Fibroblast of pulmonary artery (primary cell): ENCODE data around the gene ADTRP.

ENCODE experiments used
- DNase-seq: peaks from one replicate; pipeline ENCODE4 v3.0.0-alpha.2; 2010; ENCODE audit warnings: low read depth
- H3K4me3 ChIP-seq: replicated peaks from 2 replicates; pipeline ENCODE4 v1.5.1; 2011; ENCODE audit warnings: low read depth, mild to moderate bottlenecking, control low read depth, low read length, moderate library complexity
- TF ChIP-seq, protein P1 (sequence below): IDR thresholded peaks from 2 replicates; pipeline ENCODE4 v1.5.1; 2011; ENCODE audit warnings: mild to moderate bottlenecking, control low read depth, low read length, inconsistent platforms; ENCODE audit errors: missing control alignments

Gene ADTRP

DNA sequence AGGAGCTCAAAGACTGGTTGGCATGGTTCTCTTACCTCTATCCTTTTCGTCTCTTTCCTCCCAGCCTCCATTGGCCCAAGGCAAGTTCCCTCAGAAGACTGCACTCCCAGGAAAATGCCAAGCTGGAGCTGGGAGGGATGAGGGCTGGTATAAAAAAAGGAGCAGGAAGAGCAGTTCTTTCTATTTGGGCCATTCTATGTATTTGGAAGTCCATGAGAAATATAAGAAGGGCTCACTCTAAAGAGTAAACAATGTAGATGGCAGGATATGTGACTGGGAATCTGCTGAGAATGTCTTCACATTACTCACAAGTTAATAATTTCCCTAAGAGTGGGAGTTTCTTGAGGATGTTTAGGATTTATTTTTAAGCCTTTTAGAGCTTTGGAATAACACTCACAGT lies 36.6 kb upstream of the ADTRP start:
- H3K4me3 ChIP-seq = no peak overlapping the region
- peak; percentile 60 for DNase-seq
- TF ChIP-seq, protein P1, sequence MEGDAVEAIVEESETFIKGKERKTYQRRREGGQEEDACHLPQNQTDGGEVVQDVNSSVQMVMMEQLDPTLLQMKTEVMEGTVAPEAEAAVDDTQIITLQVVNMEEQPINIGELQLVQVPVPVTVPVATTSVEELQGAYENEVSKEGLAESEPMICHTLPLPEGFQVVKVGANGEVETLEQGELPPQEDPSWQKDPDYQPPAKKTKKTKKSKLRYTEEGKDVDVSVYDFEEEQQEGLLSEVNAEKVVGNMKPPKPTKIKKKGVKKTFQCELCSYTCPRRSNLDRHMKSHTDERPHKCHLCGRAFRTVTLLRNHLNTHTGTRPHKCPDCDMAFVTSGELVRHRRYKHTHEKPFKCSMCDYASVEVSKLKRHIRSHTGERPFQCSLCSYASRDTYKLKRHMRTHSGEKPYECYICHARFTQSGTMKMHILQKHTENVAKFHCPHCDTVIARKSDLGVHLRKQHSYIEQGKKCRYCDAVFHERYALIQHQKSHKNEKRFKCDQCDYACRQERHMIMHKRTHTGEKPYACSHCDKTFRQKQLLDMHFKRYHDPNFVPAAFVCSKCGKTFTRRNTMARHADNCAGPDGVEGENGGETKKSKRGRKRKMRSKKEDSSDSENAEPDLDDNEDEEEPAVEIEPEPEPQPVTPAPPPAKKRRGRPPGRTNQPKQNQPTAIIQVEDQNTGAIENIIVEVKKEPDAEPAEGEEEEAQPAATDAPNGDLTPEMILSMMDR = no peak

DNA sequence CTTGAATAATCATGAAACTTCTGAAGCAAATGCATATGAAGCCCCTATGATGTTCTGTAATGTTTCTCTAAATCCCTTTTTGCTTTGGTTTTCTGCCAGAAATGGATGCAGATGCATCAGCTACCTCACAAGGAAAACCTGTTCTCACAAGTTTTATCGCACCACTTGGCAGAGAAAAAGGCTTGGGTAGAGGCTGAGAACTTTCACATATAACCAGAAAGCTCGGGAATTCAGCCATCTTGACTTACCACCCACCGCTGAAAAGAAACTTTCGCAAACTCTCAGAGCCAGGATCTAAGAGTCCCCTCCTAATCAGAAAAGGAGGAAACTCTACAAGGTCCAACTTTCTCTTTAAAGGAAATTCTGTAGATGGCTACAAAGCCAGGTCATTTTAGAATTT lies 36.2 kb upstream of the ADTRP start:
- no peak for DNase-seq
- TF ChIP-seq, protein P1 = no peak
- H3K4me3 ChIP-seq = no peak overlapping the region

DNA sequence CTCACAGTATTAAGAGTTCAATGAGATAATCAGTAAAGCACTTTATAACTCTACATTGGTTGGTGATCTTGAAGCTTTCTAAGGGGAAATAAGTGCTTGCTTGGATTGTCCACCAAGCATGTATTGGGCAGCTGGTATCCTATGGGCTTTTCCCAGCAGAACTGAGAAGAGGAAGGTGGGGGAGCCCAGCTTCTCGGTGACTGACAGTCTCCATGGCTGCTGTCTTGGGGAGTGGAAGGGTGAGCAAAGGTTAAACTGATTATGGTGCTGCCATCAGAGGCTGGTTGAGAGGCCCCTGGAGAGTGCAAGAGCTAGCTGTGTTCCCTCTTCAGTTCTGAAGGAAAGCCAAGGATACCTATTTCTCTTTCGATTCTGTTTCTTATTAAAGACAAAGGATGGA lies 35.5 kb upstream of the ADTRP start:
- TF ChIP-seq, protein P1 = no peak
- no peak overlapping the region for H3K4me3 ChIP-seq
- no peak for DNase-seq

DNA sequence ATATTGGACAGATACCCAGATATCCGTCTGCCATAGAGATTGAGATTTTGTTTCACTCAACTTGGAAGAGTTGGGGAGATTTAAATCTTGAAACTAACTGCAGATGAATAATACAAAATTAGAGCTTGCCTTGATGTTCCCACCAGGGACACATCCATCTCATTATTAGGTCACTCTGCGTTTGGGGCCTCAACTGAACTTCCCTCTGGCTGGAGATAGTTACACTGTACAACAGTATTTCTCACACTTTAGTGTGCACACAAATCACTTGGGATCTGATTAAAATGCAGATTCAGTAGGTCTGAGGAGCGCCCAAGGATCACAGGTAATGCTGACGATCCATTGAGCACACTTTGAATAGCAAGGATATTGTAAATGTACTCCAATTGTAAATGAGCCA lies 35.0 kb upstream of the ADTRP start:
- TF ChIP-seq, protein P1 = no peak
- no peak for DNase-seq
- H3K4me3 ChIP-seq = no peak overlapping the region

DNA sequence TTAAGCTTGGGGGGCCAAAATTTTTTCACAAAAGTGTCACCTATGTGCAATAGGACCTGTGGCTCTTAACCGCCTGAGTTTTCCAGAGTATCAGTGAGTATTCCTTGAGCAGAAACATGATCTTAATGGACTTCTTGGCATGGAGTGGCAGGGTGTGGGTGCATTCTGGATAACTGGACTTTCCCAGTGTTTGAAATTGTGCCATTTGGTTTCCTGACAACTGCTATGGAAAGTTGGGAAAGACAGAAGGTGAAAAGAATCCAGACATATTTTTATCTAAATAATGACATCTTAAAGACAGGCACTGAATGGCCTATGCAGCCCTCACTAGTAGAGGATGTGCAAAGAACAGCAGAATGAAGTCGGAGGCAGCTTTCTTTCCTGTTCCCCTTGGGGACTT lies 34.3 kb upstream of the ADTRP start:
- no peak for DNase-seq
- TF ChIP-seq, protein P1 = no peak
- no peak overlapping the region for H3K4me3 ChIP-seq

DNA sequence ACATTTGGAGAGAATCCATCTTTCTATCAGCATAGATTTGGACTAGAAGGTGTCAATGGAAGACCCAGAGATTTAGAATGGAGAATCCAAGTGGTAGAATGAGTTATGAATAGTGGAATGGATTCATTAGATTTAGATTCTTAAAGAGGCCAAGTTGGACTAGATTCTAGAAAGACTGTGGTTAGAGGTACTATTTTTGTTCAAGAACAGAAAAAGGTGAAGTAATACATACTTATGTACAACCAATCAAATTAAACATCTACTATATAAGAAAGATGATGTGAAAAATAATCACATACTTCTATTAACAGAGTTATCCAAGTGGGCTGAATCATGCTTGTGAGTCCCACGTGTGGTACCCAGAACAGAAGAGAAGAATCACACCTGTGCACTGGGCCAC lies 33.8 kb upstream of the ADTRP start:
- no peak for DNase-seq
- TF ChIP-seq, protein P1 = no peak
- H3K4me3 ChIP-seq = no peak overlapping the region

DNA sequence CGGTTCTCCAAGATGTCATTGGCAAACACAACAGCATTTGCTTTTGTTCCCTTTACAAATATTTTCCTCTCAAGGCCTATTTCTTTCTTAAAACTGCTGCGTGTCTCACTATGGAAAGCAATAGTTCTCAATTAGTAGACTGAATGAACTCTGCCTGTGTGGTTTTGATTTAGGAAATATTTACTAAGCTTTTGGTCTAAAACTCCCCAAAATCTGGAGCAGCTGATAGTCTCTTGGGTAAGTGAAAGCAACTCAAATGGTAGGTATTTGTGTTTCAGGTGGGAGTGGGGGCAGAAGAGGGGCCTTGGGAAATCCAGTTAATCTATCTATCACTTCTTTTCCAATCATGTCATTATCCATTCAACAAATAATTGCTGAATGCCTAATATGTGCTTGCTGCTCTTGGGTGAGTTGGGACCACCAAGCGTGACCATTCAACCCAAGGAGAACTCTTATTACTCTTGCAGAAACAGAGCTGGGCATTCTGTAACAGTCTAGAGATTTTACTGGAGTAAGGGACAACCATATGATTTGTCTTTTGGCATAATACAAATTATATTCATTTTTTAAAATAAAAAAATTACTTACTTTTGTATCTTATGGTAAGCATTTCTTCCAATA lies 33.2 kb upstream of the ADTRP start:
- TF ChIP-seq, protein P1 = no peak
- DNase-seq = no peak
- no peak overlapping the region for H3K4me3 ChIP-seq
